ENCODE results near the gene PMEPA1.

The PMEPA1 gene

DNA sequence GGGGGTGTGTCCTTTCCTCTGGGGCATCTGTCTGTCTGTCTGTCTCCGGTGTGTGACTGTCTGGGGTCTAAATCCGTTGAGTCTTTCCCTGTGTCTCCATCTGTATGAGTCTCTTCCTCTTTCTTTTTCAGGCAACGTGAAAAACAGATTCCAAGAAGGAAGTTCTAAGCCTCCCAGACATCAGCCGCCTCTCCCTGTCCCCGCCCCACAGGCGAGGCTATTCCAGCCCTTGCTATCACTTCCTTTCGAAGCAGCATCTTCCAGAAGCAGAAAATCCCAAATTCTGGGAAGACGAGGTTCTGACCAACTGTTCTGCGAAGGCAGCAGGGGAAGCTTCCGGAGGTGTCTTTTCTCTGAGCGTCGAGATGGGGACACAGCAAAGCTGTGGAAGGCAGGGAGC lies 34.0 kb downstream of the PMEPA1 start:
- DNase-seq = no peak

DNA sequence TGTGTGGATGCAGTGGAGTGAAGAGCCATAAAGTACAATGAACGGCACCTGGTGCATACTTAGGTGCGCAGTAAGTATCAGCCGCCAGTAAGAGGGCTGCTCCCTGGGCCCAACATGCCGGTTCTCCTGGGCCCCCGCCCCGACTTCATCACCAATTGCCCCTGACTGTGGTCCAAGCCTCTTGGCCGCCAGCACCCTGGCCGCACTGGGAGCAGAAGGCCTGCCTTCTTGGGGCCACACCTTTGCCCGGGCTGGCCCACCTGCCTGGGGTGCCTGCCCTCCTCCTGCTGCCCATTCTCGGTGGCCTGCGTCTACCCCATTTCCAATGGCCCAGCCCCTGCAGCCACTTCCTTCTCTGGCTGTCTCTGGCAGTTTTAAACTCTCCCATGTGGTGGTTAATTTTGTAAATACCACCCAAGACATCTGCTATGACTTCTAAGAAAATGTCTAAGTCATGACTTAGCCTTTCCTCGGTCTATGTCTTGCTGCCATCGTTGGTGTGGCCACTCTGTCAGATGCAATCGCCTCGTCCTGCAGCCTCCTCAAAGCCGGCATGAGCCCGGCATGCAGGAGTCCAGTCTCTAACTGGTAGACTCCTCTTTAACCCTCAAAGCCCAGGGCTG lies 36.8 kb downstream of the PMEPA1 start:
- DNase-seq = no peak

GRCh38 chr20:57672164-57672563 lies 37.7 kb downstream of the PMEPA1 start:
- DNase-seq = peak; percentile 63

- DNase-seq = no peak
Measured at GRCh38 chr20:57671662-57672061, 38.2 kb downstream of the PMEPA1 start.

DNA sequence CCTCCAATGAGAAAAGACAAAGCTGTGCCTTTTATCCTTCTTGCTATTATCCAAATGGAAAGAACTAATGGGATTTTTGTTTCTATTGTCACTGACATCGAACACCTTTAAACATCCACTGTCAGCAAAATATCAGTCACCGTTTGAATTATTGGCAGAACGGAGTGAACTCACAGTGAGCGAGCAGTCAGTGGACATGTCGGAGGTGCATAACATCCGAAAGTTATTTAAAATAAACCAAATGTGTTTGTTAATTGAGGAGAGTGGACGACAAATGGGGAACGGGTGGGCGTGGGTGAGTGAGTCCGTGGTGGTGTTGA lies 38.8 kb downstream of the PMEPA1 start:
- no peak for DNase-seq

GRCh38 chr20:57670288-57671071 lies 39.3 kb downstream of the PMEPA1 start:
- DNase-seq = no peak

DNA sequence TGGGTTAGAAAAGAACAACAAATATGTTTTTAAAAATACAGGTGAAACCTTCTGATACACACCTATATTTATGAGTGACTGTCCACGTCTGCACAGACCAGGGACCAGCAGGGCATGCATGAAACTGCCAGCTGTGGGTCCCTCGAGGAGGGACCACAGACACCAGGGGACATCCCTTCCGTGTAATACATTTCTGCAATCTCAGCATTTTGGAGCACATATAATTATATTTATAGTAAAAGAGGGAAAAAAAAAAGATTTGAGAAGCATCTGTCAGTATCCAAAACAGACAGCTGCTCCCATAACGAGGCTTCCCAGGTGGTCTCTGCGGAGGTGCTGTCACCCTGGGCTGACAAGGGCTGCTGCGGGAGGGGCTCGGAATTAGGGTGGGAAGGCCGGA lies 40.2 kb downstream of the PMEPA1 start:
- DNase-seq = no peak

GRCh38 chr20:57667924-57668782 lies 41.7 kb downstream of the PMEPA1 start:
- no peak for DNase-seq

DNA sequence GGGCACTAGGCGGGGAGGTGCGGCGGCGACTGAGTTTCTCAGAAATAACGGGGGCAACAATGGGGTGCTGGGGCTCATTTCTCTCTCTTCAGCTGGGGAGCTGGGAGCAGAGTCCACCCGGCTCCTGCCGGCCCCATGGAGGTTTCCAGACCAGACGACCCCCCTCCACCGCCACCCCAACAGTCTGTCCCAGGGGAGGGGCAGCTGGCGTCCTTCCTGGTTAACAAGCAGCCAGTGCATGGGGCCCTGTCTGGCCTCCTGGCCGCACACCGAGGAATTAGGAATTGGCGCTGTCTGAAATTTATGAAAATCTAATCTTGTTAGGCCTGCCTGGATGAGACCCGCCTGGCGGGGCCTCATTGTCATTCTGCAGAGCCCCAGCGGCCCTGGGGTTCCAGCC lies 42.4 kb downstream of the PMEPA1 start:
- DNase-seq = no peak

DNA sequence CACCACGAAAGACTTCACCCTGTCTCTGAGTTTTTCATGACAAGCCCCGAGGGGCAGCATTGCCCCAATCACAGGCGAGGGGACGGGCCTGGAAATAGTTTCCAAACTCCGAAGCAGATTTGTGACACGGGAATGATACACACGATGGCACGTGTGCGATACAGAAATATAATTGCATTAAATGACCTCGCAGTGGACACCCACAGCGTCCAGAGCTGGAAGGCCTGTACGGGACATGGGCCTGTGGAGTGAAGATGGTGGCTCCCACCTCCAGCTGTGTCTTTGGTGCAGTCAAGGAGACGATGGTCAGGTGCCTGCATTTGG lies 43.0 kb downstream of the PMEPA1 start:
- DNase-seq = no peak

GRCh38 chr20:57666106-57666833 lies 43.5 kb downstream of the PMEPA1 start:
- no peak for DNase-seq

DNA sequence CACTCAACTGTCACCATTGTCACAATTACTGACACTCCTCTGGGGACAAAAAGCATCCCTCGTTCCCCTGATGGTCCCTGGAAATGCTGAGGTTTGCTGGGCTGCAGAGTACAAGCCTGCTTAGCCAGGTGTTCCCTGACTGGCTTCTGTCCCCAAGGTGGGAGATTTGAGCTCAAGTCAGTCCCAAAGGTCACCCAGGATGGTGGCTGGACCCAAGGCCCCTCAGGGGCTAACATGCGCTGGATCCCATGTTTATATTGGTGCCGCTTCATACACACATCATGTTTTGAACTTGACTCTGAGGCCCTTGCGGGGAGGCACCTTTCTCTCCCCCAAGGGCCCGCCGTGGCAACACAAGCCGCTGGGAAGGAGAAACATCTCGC lies 44.2 kb downstream of the PMEPA1 start:
- no peak for DNase-seq

DNA sequence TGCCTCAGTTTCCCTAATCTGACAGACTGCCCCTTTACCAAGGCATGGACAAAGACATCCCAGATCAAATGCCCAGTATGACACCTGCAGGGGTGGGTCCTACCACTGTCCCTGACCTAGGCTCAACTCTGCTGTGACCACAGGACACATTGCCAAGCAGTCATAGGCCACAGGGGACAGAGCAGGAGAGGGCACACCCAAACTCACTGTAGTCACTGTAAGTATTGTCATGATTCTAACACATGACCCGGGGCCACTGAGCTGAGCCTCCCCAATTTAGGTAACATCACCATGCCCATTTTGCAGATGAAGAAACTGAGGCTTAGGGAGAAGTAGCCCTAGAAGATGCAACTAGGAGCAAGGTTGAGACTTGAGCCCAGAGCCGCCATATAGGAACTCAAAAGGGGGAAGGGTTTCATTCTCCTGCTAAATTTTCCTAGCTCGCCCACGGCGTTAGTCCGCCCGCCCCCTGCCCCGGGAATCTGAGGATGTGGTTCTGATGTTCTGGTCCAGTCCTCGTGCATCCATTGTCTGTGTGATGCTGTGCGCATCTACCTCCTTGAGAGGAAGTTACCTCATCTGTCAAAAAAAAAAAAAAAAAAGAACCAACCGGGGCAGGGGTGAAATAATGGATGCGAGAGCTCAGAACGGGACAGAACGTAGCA lies 44.8 kb downstream of the PMEPA1 start:
- DNase-seq = no peak

DNA sequence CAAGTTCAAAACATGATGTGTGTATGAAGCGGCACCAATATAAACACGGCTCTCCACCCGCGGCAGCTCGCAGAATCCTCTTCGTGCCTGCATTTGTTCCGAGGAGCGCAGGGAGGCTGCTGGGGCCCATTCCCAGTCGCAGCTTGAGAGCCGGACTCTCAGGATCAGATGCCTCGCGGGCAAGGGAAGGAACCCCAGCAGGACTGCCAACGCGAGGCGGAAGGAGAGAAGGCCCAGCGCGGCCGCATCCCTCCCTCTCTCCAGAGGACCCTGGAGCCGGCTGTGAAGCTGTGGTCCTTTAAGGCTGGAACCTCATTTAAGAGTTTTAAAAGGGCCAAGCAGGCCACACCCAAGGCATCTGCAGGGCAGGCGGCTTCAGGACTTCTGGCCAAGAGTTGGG lies 45.3 kb downstream of the PMEPA1 start:
- DNase-seq = no peak

DNA sequence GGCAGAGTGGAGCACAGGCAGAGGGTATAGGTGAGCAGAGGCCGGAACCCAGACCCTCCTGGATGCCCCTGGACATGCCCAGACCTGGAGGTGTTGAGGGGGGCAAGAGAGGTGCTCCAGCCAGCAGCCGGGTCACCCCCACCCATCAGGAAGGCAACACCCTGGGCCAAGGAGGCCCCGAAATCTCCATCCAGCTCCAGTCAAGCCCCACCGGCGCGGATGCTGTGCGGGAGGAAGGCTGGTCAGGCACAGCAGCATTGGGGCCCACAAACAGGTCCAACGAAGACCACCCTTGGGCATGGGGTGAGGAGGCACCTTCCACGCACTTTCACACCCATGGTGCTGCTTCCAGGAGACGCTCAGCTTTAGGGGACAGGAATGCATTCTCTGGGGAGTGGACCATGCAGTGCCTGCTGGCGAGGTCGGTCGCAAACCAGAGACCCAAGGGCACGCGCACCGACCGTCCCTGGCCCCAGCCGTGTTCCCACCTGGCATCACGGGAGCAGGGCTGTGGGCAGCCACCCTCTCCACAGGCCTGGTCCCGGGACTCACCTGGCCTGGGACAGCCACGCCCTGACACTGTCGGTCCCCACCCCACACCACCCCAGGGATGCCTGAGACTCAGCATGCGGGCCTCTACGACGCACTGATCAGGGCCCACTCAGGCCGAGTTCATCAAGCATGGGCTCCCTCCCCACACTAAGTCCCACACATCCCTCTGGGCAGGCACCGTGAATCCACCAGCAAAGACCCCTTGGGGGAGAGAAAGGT lies 45.9 kb downstream of the PMEPA1 start:
- no peak for DNase-seq

GRCh38 chr20:57663241-57663640 lies 46.6 kb downstream of the PMEPA1 start:
- DNase-seq = no peak

DNA sequence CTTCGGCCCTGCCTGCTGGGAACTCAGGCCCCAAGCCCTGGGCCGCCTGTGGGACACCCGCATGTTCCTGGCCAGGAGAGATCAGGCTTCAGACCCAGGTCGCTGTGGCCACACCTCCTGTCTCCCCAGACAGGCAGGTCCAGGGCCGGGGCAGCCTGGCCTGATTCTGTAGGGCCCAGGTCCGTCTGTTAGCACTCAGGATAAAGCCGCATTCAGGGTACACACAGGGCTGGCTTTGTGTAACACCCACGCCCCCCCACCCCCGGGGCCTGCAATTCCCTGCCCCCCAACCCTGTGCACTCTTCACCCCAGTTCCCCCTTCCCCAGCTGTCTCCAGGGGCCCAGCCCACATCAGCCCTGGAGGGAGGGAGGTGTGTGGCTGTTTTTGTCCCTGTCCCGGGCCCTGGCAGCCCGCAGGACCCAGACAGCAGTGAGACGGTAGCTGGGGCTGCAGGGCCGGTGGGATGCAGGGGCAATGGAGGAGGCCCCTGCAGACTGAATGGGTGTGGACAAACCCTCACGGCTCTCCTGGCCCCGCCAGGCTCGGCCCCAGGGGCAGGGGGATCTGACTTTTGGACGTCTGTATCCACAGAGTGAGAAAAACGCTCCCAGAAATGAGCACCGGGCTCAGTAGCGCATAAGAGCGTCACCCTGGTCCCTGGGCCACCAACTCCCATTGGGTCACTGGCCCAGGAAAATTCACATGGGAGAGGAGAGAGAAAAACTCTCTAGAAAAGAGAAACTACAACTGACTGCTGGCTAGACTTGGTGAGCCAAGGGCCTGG lies 47.2 kb downstream of the PMEPA1 start:
- DNase-seq = no peak

DNA sequence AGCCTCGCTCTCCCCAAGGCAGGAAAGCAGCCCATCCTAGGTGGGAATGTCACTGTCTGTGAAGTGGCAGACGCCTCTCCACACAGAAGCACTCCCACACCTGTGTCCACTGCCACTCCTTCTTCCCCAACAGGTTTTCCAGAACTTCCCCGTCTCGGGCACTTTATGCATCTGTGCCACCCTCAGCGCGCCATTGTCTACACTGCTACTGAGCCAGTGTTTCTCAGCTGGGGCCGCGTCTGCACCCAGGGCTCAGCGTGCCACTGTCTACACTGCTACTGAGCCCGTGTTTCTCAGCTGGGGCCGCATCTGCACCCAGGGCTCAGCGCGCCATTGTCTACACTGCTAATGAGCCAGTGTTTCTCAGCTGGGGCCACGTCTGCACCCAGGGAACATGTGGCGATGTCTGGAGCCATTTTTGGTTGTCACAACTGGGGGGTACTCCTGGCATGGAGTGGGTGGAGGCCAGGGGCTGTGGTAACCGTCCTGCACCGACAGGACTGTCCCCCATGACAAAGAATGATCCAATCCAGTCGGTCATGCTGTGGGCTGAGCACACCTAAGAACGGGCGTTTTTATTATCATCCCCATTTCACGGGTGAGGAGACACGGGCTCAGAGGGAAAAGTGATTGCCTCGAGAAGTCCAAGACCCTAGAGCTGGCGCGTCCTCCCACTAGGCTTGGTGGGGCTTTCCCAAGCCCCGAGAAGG lies 47.9 kb downstream of the PMEPA1 start:
- no peak for DNase-seq

- no peak for DNase-seq
Measured at GRCh38 chr20:57660922-57661745, 48.7 kb downstream of the PMEPA1 start.
